HEK293 (cell line): ENCODE results near the gene KRT32.

Experiments
- CTCF ChIA-PET: fragments of 350-600 bp; formaldehyde crosslinking; extraction: SDS; loops from one replicate; lab custom pipeline; 2021; ENCODE audit warnings: antibody characterized with exemption; lab: Yijun Ruan, JAX
- POLR2A ChIA-PET: fragments of 300-600 bp; formaldehyde crosslinking; extraction: SDS; loops from one replicate; lab custom pipeline; 2020; ENCODE audit warnings: antibody characterized with exemption, inconsistent platforms; lab: Yijun Ruan, JAX
- H3K27ac ChIP-seq: fragments of 200-500 bp; sonication (Bioruptor generic); 2 replicates; pipeline ENCODE4 v1.5.1; 2014; ENCODE audit warnings: low read depth, low read length, control low read depth, inconsistent platforms; ENCODE audit errors: extremely low read depth
- H3K36me3 ChIP-seq, 2 experiments: fragments of 200-500 bp in 1 of 2; sonication (Bioruptor generic) in 1 of 2; 1 replicate in 1 of 2; 2 replicates in 1 of 2; pipeline ENCODE4 v1.5.1; 2014 to 2017; ENCODE audit warnings: inconsistent platforms in 2 of 2, low read length in 2 of 2; ENCODE audit not compliant: control insufficient read depth in 2 of 2, insufficient read depth in 1 of 2
- H3K4me1 ChIP-seq: fragments of 200-500 bp; sonication (Bioruptor generic); 2 replicates; pipeline ENCODE4 v1.5.1; 2014; ENCODE audit warnings: mild to moderate bottlenecking, low read length, inconsistent platforms; ENCODE audit not compliant: control insufficient read depth, insufficient read depth
- H3K4me3 ChIP-seq: 2 replicates; pipeline ENCODE4 v1.5.1; 2011; ENCODE audit warnings: low read depth, mild to moderate bottlenecking, control low read depth, low read length, moderate library complexity
- H3K9me3 ChIP-seq: fragments of 200-500 bp; sonication (Bioruptor generic); 2 replicates; pipeline ENCODE4 v1.5.1; 2014; ENCODE audit warnings: low read depth, low read length, inconsistent platforms; ENCODE audit not compliant: control insufficient read depth, insufficient read depth
- BCL11B ChIP-seq: fragments of 450-650 bp; formaldehyde crosslinking; IDR thresholded peaks from 2 replicates; pipeline ENCODE4 v1.5.1; 2016; ENCODE audit warnings: low read depth, missing biosample characterization, missing genetic modification characterization
- HOXA7 ChIP-seq: sonication (generic); formaldehyde crosslinking; IDR thresholded peaks from 2 replicates; pipeline ENCODE4 v1.8.1; 2022; ENCODE audit warnings: missing genetic modification reagents, borderline replicate concordance
- KLF9 ChIP-seq: fragments of 450-650 bp; formaldehyde crosslinking; IDR thresholded peaks from 2 replicates; pipeline ENCODE4 v1.5.1; 2016; ENCODE audit warnings: missing biosample characterization, missing genetic modification characterization, low read depth
- PBX3 ChIP-seq: sonication (generic); formaldehyde crosslinking; IDR thresholded peaks from 2 replicates; pipeline ENCODE4 v1.8.1; 2022; ENCODE audit warnings: mild to moderate bottlenecking, moderate library complexity, missing genetic modification reagents
- PRDM1 ChIP-seq: fragments of 450-650 bp; formaldehyde crosslinking; IDR thresholded peaks from 2 replicates; pipeline ENCODE4; 2016; ENCODE audit warnings: missing biosample characterization, missing genetic modification characterization
- RBAK ChIP-seq: fragments of 450-650 bp; formaldehyde crosslinking; IDR thresholded peaks from 2 replicates; pipeline ENCODE4 v1.5.1; 2016; ENCODE audit warnings: missing biosample characterization, missing genetic modification characterization
- SALL2 ChIP-seq: fragments of 450-650 bp; formaldehyde crosslinking; IDR thresholded peaks from 2 replicates; pipeline ENCODE4 v1.5.0; 2017; ENCODE audit warnings: missing biosample characterization, mild to moderate bottlenecking, missing genetic modification characterization, borderline replicate concordance
- TCF7L2 ChIP-seq: IDR thresholded peaks from 2 replicates; pipeline ENCODE4 v1.6.1; 2011; ENCODE audit warnings: low read depth, mild to moderate bottlenecking, inconsistent platforms, low read length, moderate library complexity, borderline replicate concordance
- ZBTB11 ChIP-seq: fragments of 450-650 bp; formaldehyde crosslinking; conservative IDR thresholded peaks from 2 replicates; pipeline ENCODE4 v1.5.1; 2016; ENCODE audit warnings: low read depth, missing biosample characterization, missing genetic modification characterization
- ZBTB20 ChIP-seq: fragments of 450-650 bp; formaldehyde crosslinking; IDR thresholded peaks from 2 replicates; pipeline ENCODE4 v1.5.1; 2016; ENCODE audit warnings: missing biosample characterization, missing genetic modification characterization
- ZNF10 ChIP-seq: fragments of 450-650 bp; formaldehyde crosslinking; IDR thresholded peaks from 2 replicates; pipeline ENCODE4 v1.5.1; 2017; ENCODE audit warnings: missing biosample characterization, missing genetic modification characterization
- ZNF202 ChIP-seq: fragments of 450-650 bp; formaldehyde crosslinking; IDR thresholded peaks from 2 replicates; pipeline ENCODE4 v1.5.1; 2016; ENCODE audit warnings: missing biosample characterization, missing genetic modification characterization, borderline replicate concordance
- ZNF366 ChIP-seq: fragments of 450-650 bp; formaldehyde crosslinking; conservative IDR thresholded peaks from 2 replicates; pipeline ENCODE4 v1.5.1; 2016; ENCODE audit warnings: missing biosample characterization, missing genetic modification characterization
- ZNF488 ChIP-seq: fragments of 450-650 bp; formaldehyde crosslinking; IDR thresholded peaks from 2 replicates; pipeline ENCODE4 v1.5.1; 2016; ENCODE audit warnings: missing biosample characterization, missing genetic modification characterization
- ZNF529 ChIP-seq: fragments of 450-650 bp; formaldehyde crosslinking; IDR thresholded peaks from 2 replicates; pipeline ENCODE4 v1.5.1; 2017; ENCODE audit warnings: missing genetic modification characterization, missing biosample characterization; ENCODE audit not compliant: insufficient replicate concordance
- ZNF571 ChIP-seq: fragments of 450-650 bp; formaldehyde crosslinking; IDR thresholded peaks from 2 replicates; pipeline ENCODE4 v1.5.0; 2017; ENCODE audit warnings: missing biosample characterization, missing genetic modification characterization
- ZNF654 ChIP-seq: fragments of 450-650 bp; formaldehyde crosslinking; IDR thresholded peaks from 2 replicates; pipeline ENCODE4 v1.5.1; 2016; ENCODE audit warnings: low read depth, missing biosample characterization, missing genetic modification characterization
- ZNF76 ChIP-seq: fragments of 450-650 bp; formaldehyde crosslinking; IDR thresholded peaks from 2 replicates; pipeline ENCODE4; 2016; ENCODE audit warnings: low read depth, missing biosample characterization, missing genetic modification characterization, borderline replicate concordance

Gene KRT32

GRCh38 chr17:41421617-41422016, 45.6 kb downstream of the KRT32 start (continued):
- no peak for TF ChIP-seq ZNF366 (tag by site-specific recombination)

GRCh38 chr17:41421116-41421515, 46.1 kb downstream of the KRT32 start:
- TF ChIP-seq ZNF488 (no peak), HOXA7 (CRISPR knock-in tag) (no peak), ZNF202 (tag by site-specific recombination) (no peak)
- no peak overlapping the region for H3K27ac ChIP-seq
- H3K4me1 ChIP-seq: no peaks in the 10 kb centered on the region
- no peak overlapping the region for H3K4me3 ChIP-seq
- POLR2A ChIA-PET: no interaction called here
- H3K9me3 ChIP-seq: no peaks in the 10 kb centered on the region
- no peaks in the 10 kb centered on the region for H3K36me3 ChIP-seq
- CTCF ChIA-PET: interaction anchor here (1.6 kb wide), 1 partner anchor 242 kb away, joined by 4 read pairs; no protein-coding TSS in a partner anchor

GRCh38 chr17:41420134-41420533, 47.1 kb downstream of the KRT32 start:
- Histone ChIP-seq H3K9me3 (no peaks in the 10 kb centered on the region), H3K36me3 (no peaks in the 10 kb centered on the region), H3K27ac (no peak overlapping the region), H3K4me3 (no peak overlapping the region), H3K4me1 (no peaks in the 10 kb centered on the region)
- CTCF ChIA-PET: interaction anchor here (0.8 kb wide), 1 partner anchor 129 kb away, joined by 4 read pairs; no protein-coding TSS in a partner anchor
- POLR2A ChIA-PET: no interaction called here
- TF ChIP-seq TCF7L2: no peak
- no peak for TF ChIP-seq ZBTB20 (tag by site-specific recombination)
- TF ChIP-seq KLF9 (tag by site-specific recombination): no peak
- no peak for TF ChIP-seq ZBTB11 (tag by site-specific recombination)
- TF ChIP-seq ZNF76: no peak
- TF ChIP-seq BCL11B (tag by site-specific recombination): no peak
- no peak for TF ChIP-seq ZNF529 (tag by site-specific recombination)
- no peak for TF ChIP-seq RBAK (tag by site-specific recombination)
- no peak for TF ChIP-seq SALL2 (tag by site-specific recombination)
- TF ChIP-seq ZNF654 (tag by site-specific recombination): no peak
- TF ChIP-seq PRDM1: no peak
- no peak for TF ChIP-seq ZNF571 (tag by site-specific recombination)
- no peak for TF ChIP-seq PBX3 (CRISPR knock-in tag)
- TF ChIP-seq ZNF10 (tag by site-specific recombination): no peak
